Measurements from ENCODE around the gene ING3. TPM values are rescaled to one million over a fixed set of nuclear protein-coding genes. Genes with fewer than 3 reads are reported as not detected.

Gene ING3
- total RNA-seq, 1 experiment from 2014 or later = 9.1 TPM

GRCh38 chr7:120991161-120991560 is 40.6 kb downstream of the ING3 start:
- H3K9me3 ChIP-seq (ENCODE audit: control insufficient read depth, insufficient read depth, low read depth, low read length) = no peaks in the 10 kb centered on the region
- intact Hi-C loops (cut with micrococcal nuclease; ENCODE audit: unreplicated experiment) = no loop called here
- H3K27ac ChIP-seq (ENCODE audit: low read length) = no peak overlapping the region
- H3K4me3 ChIP-seq (ENCODE audit: low read depth in 2 of 2, low read length in 2 of 2) = no peak overlapping the region
- ChIA-PET CTCF (no interaction called here), POLR2A (no interaction called here)
- H3K4me1 ChIP-seq (ENCODE audit: control insufficient read depth, insufficient read depth, low read length) = no peaks in the 10 kb centered on the region
- H3K27me3 ChIP-seq (ENCODE audit: control insufficient read depth, insufficient read depth, low read length) = peaks cover 36% of the 10 kb centered on the region
- BruUV-seq (replicated peaks) = no TSS peak
- in situ Hi-C loops (cut with HindIII; ENCODE audit: low pct_unique_long_range_greater_than_20kb, low sequenced_read_pairs) = no loop called here
- TF ChIP-seq SIN3A (IDR thresholded peaks at IDR 0.05; ENCODE audit: borderline replicate concordance, insufficient read depth, low read depth, low read length) (no peak), CTCF (IDR thresholded peaks at IDR 0.05) (no peak), POLR2AphosphoS5 (IDR thresholded peaks at IDR 0.05; ENCODE audit: low read depth, low read length) (no peak), TCF7L2 (IDR thresholded peaks at IDR 0.05; ENCODE audit: low read depth, low read length) (no peak), REST (IDR thresholded peaks at IDR 0.05; ENCODE audit: insufficient read depth in 1 of 2, low read depth in 2 of 2, low read length in 1 of 2) (no peak)
- no peak for DNase-seq (ENCODE audit: low read depth, low spot score)
- H3K36me3 ChIP-seq (ENCODE audit: control insufficient read depth, insufficient read depth, low read length) = no peaks in the 10 kb centered on the region
- no peak for ATAC-seq

- Histone ChIP-seq H3K4me3 (ENCODE audit: low read depth in 2 of 2, low read length in 2 of 2) (no peak overlapping the region), H3K27ac (ENCODE audit: low read length) (no peak overlapping the region), H3K9me3 (ENCODE audit: control insufficient read depth, insufficient read depth, low read depth, low read length) (no peaks in the 10 kb centered on the region), H3K27me3 (ENCODE audit: control insufficient read depth, insufficient read depth, low read length) (peaks cover 35% of the 10 kb centered on the region), H3K36me3 (ENCODE audit: control insufficient read depth, insufficient read depth, low read length) (no peaks in the 10 kb centered on the region), H3K4me1 (ENCODE audit: control insufficient read depth, insufficient read depth, low read length) (no peaks in the 10 kb centered on the region)
- intact Hi-C loops (cut with micrococcal nuclease; ENCODE audit: unreplicated experiment) (no loop called here), in situ Hi-C loops (cut with HindIII; ENCODE audit: low pct_unique_long_range_greater_than_20kb, low sequenced_read_pairs) (no loop called here)
- no peak for DNase-seq (ENCODE audit: low read depth, low spot score)
- BruUV-seq (replicated peaks) = no TSS peak
- POLR2A ChIA-PET = no interaction called here
- no peak for TF ChIP-seq CTCF (IDR thresholded peaks at IDR 0.05)
- no peak for TF ChIP-seq REST (IDR thresholded peaks at IDR 0.05; ENCODE audit: insufficient read depth in 1 of 2, low read depth in 2 of 2, low read length in 1 of 2)
- no peak for TF ChIP-seq POLR2AphosphoS5 (IDR thresholded peaks at IDR 0.05; ENCODE audit: low read depth, low read length)
- TF ChIP-seq TCF7L2 (IDR thresholded peaks at IDR 0.05; ENCODE audit: low read depth, low read length) = no peak
- TF ChIP-seq SIN3A (IDR thresholded peaks at IDR 0.05; ENCODE audit: borderline replicate concordance, insufficient read depth, low read depth, low read length) = no peak
- CTCF ChIA-PET = no interaction called here
- ATAC-seq = no peak
These were observed 41.0 kb downstream of the ING3 start for GRCh38 chr7:120991581-120991980.

All from Panc1 (cell line).